HG03095 (cell line): ENCODE measurements around the gene TTC27.
"Not testable (repeated sequence)": the region's sequence is repeated elsewhere in the genome, so short reads cannot be mapped to it uniquely, and the experiment has no call there.

Experiments used
- ATAC-seq: cut with Tn5 transposase; IDR thresholded peaks from one replicate; pipeline ENCODE4 v1.9.1; 2021; ENCODE audit warnings: moderate library complexity; ENCODE audit not compliant: unreplicated experiment

Gene TTC27

DNA sequence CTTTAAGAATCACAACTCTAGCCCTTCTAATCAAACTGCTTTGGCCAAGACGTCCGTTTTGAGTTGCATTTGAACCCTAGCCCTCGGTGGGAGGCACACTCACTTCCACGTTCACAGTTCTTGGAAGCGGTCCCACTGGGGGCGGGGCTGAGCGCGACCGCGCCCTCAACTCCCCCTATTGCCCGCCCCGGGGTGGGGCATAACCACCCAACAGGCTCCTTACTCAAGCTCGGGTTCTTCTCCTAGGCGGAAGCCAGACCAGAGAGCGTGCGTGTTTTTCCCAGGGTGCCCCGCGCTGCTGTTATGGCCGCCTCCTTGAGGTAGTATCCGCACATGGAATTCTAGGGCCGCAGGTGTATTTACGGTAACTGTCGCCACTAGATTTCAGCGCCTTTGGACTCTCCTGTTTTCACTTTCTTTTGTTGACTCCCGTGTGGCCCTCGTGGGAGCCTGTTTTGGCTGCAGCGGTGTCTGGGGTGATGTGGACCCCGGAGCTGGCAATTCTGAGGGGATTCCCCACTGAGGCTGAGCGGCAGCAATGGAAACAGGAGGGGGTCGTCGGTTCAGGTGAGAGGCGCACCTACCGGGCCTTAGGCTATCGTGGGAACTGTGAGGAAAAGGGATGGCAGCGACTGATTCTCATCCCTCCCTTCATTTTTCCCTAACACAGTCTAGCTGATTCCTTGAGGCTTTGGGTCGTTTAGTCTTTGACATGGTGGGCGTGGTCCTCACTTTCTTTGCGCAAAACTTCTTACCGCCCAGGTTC lies at the start of gene TTC27:
Gene TTC27, plus strand, starts transcription at position 237 of the 766 bp plus-strand sequence. Its CDS starts 243 bp downstream, at position 480.
- ATAC-seq: peak; percentile 100

- peak; percentile 69 for ATAC-seq
Measured at GRCh38 chr2:32591669-32592463, 36.0 kb upstream of the TTC27 start.

- ATAC-seq: no peak
Measured at GRCh38 chr2:32594573-32594972, 33.3 kb upstream of the TTC27 start.

- ATAC-seq: no peak
Measured at GRCh38 chr2:32611366-32611765, 16.5 kb upstream of the TTC27 start.

- ATAC-seq: no peak
Measured at GRCh38 chr2:32611771-32612170, 16.1 kb upstream of the TTC27 start.

GRCh38 chr2:32614084-32614483 lies 13.8 kb upstream of the TTC27 start:
- ATAC-seq: no peak

DNA sequence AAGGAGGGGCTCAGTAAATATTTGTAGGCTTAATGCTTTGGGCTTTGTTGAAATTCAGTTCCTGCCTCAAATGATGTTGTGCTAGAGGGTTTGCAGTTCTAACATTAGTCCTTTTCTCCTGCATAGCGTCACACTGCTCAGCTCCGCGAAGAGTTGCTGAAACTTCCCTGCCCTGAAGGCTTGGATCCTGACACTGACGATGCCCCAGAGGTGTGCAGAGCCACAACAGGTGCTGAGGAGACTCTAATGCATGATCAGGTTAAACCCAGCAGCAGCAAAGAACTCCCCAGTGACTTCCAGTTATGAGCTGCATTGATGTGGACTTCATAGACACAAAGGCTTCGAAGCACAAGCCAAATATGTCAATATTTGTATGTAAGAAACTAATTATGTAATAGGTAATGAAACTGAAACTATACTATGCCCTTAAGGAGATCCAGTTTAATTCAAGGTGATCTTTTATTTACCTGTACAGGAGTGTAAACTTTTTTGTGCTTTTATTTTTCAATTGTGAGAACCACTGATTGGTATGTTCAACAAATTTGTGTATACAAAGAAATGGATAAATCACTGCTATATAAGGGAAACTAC lies 10.2 kb upstream of the TTC27 start:
- ATAC-seq: no peak

DNA sequence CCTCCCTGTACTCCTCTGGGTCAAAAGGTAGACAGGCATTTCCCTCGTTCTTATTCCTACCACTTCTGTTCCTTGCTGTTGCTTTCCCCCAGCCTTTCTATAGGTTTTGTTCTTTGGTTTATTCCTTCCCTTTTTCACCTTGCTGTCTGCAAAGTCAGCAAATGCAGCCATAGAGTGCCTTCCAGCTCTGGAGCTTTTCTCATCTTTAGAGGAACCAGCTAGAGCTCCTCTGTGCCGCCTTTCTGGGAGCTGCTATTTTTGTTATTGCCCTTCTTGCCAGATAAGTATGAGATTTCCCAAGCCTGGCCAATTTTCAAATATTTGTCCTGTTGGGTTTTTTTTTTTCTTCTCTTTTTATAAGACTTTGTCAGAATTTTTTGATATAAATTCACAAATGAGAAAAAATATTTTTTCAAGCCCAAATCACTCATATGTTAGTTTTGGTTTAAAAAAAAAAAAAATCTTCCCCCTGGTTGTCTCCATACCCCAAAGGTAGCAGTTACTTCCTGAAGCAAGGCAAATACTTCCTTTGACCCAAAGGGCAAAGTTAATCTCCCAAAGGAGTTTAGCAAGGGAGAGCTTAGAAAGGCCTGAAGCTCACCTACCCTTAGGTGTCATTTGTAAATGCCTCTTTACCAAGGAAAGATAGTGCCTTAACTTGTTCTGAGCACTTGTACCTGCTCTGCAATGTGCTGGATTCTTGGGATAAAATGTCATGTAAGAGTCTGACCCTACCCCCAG lies 5.1 kb upstream of the TTC27 start:
- ATAC-seq: no peak

DNA sequence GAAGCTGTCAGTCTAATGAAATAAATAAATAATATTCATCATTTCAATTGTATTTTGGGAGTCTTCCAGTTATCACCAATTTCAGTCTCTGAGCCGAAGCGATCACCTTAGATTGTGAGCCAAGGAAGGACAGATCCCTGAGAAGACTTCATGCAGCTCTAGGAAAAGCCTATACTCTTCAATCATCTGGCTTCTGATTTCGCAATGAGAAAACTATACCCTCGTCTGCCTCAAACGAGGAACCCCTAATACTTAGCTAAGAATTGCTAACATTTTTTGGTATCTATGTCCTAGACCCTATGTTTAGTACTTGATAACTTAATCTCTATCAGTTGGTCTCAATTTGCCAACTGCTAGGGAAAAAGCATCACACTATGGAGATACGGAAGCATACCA lies 4.5 kb upstream of the TTC27 start:
- ATAC-seq: no peak

DNA sequence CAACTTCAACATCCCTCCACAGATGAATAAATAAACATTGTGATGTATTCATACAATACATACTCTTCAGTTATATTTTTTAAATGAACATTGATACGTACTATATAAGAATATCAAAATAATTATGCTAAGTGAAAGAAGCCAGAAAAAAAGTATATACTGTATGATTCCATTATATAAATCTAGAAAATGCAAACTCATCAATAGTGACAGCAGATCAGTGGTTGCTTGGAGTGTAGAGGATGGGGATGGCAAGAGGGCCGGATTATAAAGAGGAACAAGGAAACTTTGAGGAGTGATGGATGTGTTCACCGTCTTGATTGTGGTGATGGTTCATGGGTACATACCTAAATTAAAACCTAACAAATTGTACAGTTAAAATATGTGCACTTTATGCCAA lies 3.0 kb upstream of the TTC27 start:
- no peak for ATAC-seq

DNA sequence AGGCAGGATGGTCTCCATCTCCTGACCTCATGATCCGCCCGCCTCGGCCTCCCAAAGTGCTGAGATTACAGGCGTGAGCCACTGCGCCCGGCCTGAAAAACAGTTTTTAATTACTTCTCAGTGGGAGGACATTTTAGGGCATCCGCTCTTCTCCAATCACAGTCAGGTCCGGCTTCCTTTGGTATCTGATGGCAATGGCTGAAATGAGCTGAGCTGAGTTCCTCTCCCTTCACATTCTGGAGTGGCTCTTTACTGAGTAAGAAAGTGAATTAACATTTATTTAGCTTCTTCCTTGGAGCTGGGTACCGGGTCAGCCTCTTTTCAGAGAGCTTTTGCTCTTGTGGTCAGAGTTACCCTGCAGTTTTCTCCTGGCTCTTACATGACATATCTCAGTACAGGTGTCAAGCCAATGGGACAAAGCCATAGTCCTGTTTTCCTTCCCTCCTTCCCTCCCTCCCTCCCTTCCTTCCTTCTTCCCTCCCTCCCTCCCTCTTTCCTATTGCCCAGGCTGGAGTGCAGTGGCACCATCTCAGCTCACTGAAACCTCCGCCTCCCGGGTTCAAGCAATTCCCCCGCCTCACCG lies 1.1 kb upstream of the TTC27 start:
- no peak for ATAC-seq

DNA sequence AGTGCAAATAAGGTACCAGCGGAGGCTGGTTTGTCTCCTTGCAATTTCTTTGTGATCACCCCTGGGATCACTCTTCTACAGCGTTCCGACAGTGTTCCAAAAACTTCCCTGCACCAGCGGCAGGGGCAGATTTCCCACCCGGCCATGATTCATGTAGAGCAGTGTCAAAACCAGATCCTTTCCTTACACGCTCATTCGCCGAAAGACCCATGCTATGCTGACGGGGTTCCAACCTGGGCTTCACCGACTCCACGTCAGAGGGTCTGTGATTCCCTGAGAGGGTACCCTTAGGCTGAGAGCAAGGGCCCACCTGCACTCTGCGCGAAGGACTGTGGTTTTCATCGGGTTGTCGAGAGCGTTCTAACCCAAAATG lies 423 bp upstream of the TTC27 start:
- ATAC-seq: peak; percentile 31

GRCh38 chr2:32632089-32632488 lies 4.2 kb downstream of the TTC27 start:
- no peak for ATAC-seq

DNA sequence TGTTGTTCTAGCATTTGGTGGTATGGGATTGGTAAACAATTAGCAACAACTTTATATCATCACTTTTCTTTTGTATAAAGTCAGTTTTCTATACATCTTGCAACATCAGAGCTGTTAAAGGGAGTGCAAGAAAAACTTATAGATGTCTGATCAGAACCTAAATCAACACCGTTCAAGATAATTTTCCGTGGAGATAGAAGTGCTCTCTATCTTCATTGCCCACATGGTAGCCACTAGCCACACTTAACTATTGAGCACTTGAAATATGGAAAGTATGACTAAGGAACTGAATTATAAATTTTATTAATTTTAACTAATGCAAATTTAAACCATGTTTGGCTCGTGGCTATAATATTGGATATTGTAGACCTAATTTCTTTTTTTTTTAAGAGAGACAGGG lies 5.2 kb downstream of the TTC27 start:
- ATAC-seq: no peak

DNA sequence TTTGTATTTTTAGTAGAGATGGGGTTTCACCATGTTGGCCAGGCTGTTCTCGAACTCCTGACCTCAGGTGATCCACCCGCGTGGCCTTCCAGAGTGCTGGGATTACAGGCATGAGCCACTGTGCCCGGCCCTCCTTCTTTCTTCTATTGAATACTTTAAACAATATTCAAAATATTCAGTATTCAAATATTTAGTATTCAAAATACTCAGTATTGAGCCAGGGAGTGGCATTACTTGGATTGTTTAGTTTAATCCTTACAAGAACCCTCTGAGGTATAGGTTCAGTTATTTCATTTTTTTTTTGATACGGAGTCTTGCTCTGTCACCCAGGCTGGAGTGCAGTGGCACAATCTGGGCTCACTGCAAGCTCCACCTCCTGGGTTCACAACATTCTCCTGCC lies 10.7 kb downstream of the TTC27 start:
- not testable (repeated sequence) for ATAC-seq

DNA sequence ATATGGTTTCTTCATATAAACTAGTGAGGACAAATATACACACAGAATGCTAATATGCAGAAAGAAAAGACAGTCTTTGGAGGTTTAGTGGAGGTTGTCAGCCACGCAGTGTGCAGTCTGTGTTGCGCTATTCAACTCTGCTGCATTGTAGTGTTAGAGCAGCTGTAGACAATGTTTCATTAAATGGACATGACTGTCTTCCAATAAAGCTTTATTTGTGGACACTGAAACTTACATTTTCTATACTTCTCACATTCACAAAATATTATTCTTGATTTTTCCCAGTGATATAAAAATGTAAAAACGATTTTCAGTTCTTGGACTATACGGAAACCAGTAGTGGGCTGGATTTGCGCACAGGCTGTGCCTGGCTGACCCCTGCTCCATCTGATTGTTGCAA lies 13.3 kb downstream of the TTC27 start:
- ATAC-seq: no peak

DNA sequence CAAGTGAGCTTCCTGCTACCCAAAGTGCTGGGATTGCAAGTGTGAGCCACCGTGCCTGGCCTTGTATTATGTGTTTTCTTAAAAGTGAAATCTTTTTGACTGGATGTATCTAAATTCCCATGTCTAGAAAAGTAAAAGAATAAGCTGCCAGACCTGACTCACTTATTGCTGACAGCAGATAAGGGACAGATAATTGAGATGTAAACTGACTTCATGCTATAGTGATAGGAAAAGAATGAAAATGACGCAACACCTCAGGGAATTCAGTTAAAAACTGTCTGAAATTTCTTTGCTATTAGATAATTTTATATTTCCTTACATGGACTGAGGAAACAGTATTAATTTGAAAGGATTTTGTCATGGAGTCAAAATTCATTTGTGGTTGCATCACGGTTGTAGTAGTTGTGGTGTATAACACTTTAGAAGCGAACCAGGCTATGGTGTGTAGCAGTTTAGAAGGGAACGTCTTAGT lies 19.4 kb downstream of the TTC27 start:
- ATAC-seq: no peak

- ATAC-seq: no peak
Measured at GRCh38 chr2:32652555-32653209, 24.8 kb downstream of the TTC27 start.

DNA sequence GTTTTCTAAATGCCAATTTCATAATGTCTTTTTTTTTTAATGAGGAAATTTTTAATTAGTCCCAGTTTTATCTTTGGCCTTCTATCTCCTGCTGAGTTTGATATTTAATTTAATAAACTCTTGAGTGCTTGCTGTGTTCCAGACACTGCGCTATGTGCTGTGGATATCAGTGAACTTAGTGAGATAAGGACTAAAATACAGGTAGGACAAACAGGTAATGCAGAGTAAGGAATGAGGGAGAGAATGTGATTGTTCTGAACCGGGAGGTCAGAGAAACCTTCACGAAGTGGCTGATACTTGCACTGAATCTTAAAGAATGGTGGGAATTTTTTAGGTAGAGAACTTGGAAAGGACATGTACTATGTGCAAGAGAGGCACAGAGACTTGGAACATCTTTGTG lies 28.2 kb downstream of the TTC27 start:
- ATAC-seq: no peak

GRCh38 chr2:32663864-32664263 lies 36.0 kb downstream of the TTC27 start:
- no peak for ATAC-seq
